ENCODE data around the gene IMMP2L.

The IMMP2L gene

DNA sequence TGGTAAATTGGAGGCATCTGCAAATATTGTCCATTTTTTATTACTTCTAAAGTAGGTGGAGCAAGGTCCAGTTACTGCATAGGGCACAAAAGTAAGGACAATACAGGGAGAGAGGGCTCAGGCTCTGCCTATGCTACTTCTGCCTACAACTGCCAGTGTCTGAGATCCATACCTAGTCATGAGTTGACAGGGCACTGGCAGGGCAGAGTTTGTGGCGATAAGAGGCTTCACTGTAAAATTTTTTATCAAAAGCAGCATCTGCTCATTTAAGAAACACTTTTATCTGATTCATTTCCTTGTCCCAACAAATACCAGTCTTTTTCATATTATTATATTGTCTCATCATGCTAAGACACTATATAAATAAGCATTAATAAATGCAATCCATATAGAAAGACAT is 293.4 kb downstream of the IMMP2L start:
- TF ChIP-seq, protein P1, sequence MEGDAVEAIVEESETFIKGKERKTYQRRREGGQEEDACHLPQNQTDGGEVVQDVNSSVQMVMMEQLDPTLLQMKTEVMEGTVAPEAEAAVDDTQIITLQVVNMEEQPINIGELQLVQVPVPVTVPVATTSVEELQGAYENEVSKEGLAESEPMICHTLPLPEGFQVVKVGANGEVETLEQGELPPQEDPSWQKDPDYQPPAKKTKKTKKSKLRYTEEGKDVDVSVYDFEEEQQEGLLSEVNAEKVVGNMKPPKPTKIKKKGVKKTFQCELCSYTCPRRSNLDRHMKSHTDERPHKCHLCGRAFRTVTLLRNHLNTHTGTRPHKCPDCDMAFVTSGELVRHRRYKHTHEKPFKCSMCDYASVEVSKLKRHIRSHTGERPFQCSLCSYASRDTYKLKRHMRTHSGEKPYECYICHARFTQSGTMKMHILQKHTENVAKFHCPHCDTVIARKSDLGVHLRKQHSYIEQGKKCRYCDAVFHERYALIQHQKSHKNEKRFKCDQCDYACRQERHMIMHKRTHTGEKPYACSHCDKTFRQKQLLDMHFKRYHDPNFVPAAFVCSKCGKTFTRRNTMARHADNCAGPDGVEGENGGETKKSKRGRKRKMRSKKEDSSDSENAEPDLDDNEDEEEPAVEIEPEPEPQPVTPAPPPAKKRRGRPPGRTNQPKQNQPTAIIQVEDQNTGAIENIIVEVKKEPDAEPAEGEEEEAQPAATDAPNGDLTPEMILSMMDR (IDR thresholded peaks at IDR 0.05): no peak
- Mint-ChIP-seq H3K9me3 (no peaks in the 10 kb centered on the region), H3K27me3 (ENCODE audit: low read depth, poor library complexity) (no peaks in the 10 kb centered on the region), H3K4me3 (no peak overlapping the region), H3K4me1 (peaks cover 22% of the 10 kb centered on the region), H3K27ac (no peak overlapping the region), H3K36me3 (ENCODE audit: low read depth) (no peaks in the 10 kb centered on the region)
- no peak for DNase-seq

DNA sequence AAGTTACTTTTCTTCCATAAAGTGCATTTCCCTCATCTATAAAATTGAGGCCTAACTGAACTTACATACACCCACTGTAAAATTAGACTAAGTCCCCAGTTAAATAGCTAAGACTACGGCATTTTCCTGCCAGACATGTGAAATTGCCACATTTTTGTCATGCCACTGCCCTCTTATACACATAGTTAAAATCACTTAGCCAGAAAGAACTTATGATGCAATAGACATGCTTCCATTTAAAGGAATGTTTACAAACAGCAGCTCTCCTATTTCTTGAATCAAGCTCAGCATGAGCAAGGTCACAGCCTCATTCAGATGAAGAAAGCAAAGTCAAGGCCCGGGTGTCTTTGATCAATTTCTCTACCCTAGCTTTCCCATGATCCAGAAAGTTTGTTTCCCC is 295.7 kb downstream of the IMMP2L start:
- Mint-ChIP-seq H3K36me3 (ENCODE audit: low read depth) (no peaks in the 10 kb centered on the region), H3K9me3 (no peaks in the 10 kb centered on the region), H3K27ac (no peak overlapping the region), H3K4me3 (no peak overlapping the region), H3K4me1 (peaks cover 22% of the 10 kb centered on the region), H3K27me3 (ENCODE audit: low read depth, poor library complexity) (no peaks in the 10 kb centered on the region)
- DNase-seq: no peak
- TF ChIP-seq, protein P1 (IDR thresholded peaks at IDR 0.05): no peak

DNA sequence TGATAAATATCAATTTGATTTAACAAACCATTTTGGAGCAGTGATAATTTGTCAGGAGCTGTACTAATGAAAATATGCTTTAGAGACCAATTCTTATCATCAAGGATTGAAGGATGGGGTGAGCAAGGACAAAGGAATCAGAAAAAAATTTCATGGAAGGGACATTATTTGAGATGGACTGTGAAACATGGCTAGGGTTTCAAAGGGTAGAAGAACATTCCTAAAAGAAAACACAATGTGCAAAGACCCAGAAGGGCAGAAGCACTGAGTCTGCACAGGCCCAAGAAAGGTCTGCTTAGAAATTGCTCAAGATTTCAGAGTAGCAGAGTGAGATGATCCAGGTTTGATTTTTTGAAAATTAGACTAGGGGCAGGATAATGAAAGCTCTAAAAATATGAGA is 296.9 kb downstream of the IMMP2L start:
- H3K27ac Mint-ChIP-seq: peak overlapping the region; percentile 14
- no peak for DNase-seq

DNA sequence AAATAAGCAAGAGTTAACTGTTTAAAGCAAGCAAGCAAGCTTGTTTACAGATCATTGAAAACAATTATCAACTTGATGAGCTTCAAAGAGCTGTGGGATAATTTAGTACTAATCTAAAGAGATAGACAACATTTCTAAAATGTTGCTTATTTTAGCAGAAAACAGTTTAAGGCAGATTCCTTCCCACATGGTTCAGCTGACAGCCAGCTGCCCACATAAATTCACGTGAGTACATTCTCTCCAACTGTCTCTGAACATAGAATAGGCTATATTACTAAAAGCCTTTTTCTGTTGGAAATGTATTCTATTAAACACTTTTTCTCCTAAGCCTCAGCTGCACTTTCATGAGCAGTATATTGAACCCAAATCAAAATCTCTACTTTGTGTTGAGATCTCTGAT is 297.3 kb downstream of the IMMP2L start:
- peaks cover 22% of the 10 kb centered on the region for H3K4me1 Mint-ChIP-seq
- no peak overlapping the region for H3K27ac Mint-ChIP-seq
- H3K36me3 Mint-ChIP-seq (ENCODE audit: low read depth): no peaks in the 10 kb centered on the region
- DNase-seq: no peak
- TF ChIP-seq, protein P1 (IDR thresholded peaks at IDR 0.05): no peak
- no peaks in the 10 kb centered on the region for H3K9me3 Mint-ChIP-seq
- H3K27me3 Mint-ChIP-seq (ENCODE audit: low read depth, poor library complexity): no peaks in the 10 kb centered on the region
- H3K4me3 Mint-ChIP-seq: no peak overlapping the region

More for the DNA sequence above, 296.9 kb downstream of the IMMP2L start:
- TF ChIP-seq, protein P1 (IDR thresholded peaks at IDR 0.05): no peak
- H3K9me3 Mint-ChIP-seq: no peaks in the 10 kb centered on the region
- H3K36me3 Mint-ChIP-seq (ENCODE audit: low read depth): no peaks in the 10 kb centered on the region
- peaks cover 22% of the 10 kb centered on the region for H3K4me1 Mint-ChIP-seq
- no peaks in the 10 kb centered on the region for H3K27me3 Mint-ChIP-seq (ENCODE audit: low read depth, poor library complexity)
- H3K4me3 Mint-ChIP-seq: no peak overlapping the region

DNA sequence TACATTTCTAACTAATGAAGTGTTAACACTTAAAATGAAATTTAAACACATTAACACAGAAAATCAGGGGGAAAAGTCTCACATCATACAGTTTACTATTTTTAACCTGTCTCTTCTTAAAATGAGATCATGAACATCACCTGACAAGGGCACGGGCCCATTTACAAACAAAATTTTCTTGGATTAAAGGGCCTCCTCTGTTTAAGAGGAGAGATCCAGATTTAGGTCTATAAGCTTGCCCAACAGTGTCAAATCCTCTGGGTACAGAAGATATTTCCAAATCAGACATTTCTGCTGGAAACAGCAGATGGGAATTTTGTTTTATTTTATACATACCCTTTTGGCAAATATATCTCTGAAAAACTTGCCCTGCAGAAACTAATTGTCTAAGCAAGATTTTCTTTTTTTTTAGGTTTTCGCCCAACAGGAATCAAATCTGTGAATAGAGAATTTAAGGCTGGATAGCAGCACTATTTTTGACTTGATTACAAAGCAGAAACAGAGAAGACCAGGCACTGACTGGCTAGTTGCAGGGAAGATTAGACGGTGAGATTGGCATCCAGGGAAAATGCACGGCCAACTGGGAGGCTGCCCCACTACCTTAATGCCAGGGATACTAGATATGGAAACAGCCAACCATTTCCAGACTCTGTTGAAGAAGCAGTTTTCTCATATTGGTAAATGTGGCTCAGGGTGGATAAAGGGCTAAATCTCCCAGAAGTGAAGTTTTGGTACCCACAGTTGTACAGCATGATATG is 298.0 kb downstream of the IMMP2L start:
- Mint-ChIP-seq H3K9me3 (no peaks in the 10 kb centered on the region), H3K4me3 (no peak overlapping the region), H3K27me3 (ENCODE audit: low read depth, poor library complexity) (no peaks in the 10 kb centered on the region), H3K4me1 (peaks cover 22% of the 10 kb centered on the region), H3K36me3 (ENCODE audit: low read depth) (no peaks in the 10 kb centered on the region), H3K27ac (no peak overlapping the region)
- TF ChIP-seq, protein P1 (IDR thresholded peaks at IDR 0.05): no peak
- DNase-seq: no peak

All from nephron progenitor cell (in vitro differentiated cells).